ENCODE results near the gene GPM6B.

GRCh38 chrX:13794417-13794816, 22.5 kb downstream of the GPM6B start:
- TF ChIP-seq CTCF (IDR thresholded peaks at IDR 0.05; ENCODE audit: low read length) (no peak), EZH2phosphoT487 (IDR thresholded peaks at IDR 0.05; ENCODE audit: low read length) (no peak)
